ENCODE data around the gene ISYNA1. TPM values are rescaled to one million over a fixed set of nuclear protein-coding genes. Genes with fewer than 3 reads are reported as not detected.
A peak's percentile ranks its signal among the peaks of the same experiment; 100 is the strongest.

ISYNA1 gene
- polyA plus RNA-seq, 2 of the 4 experiments (the other 2 are of a cell fraction): 18.0 to 60.7 TPM

DNA sequence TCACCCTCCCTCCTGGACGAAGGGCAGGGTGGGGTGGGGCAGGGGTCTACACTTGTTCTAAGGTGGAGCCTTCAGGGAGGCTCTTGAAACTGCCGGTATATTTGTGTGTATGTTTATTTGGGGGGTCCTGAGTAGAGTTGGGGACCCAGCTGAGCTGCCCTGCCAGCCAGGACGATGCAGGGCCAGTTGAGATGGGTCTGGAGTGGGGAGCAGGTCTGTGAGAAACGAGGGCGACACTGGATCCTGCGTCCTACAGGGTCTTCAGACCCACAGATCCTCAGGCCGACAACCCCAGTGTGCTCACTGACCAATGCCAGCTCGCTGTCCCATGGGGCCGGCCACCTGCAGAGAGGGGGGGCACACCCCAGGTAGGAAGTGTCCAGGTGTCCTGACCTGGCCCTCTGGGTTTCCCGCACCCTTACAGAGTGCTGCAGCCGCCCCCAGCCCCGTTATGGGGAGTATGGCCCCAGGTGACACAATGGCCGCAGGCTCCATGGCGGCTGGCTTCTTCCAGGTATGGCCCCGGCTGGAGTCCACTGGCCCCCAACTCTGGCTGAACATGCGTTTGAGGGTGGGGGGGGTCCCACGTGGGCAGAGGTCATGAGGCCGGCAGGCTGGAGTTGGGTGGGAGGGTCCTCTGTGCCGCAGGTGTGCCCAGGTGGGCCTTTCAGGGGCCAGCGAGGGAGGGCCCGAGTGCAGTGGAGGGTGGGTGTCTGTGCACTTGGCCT lies 7.4 kb downstream of the ISYNA1 start:
- ATAC-seq (no peak), FAIRE-seq (no peak), DNase-seq (ENCODE audit: low read depth in 1 of 2, low spot score in 1 of 2) (no peak)
- no peaks in the 10 kb centered on the region for H3K9me3 ChIP-seq
- no peak overlapping the region for H3K4me2 ChIP-seq
- H3K4me3 ChIP-seq: no peak overlapping the region
- ChIA-PET POLR2A (no interaction called here), CTCF (interaction anchor here (2.3 kb wide), 1 partner anchor 20 kb away, joined by 7 read pairs; no protein-coding TSS in a partner anchor)
- peak overlapping the region in 1 of 2 experiments; percentile 95; a peak in 3 of 6 replicates for H3K27ac ChIP-seq
- peaks cover 30% of the 10 kb centered on the region for H3K4me1 ChIP-seq
- TF ChIP-seq, protein P1, sequence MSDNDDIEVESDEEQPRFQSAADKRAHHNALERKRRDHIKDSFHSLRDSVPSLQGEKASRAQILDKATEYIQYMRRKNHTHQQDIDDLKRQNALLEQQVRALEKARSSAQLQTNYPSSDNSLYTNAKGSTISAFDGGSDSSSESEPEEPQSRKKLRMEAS (IDR thresholded peaks at IDR 0.05): no peak
- TF ChIP-seq EHMT2 (IDR thresholded peaks at IDR 0.05; ENCODE audit: low read depth) (no peak), BHLHE40 (IDR thresholded peaks at IDR 0.05; ENCODE audit: low read depth, low read length) (no peak), ZC3H11A (IDR thresholded peaks at IDR 0.05) (no peak), HOXB5 (CRISPR knock-in tag; IDR thresholded peaks at IDR 0.05) (no peak), POLR2A (IDR thresholded peaks at IDR 0.05; ENCODE audit: low read length) (no peak), CEBPB (IDR thresholded peaks at IDR 0.05) (no peak), HOXB13 (CRISPR knock-in tag; IDR thresholded peaks at IDR 0.05; ENCODE audit: low read depth) (no peak), FOSB (CRISPR knock-in tag; IDR thresholded peaks at IDR 0.05) (no peak), GATA3 (IDR thresholded peaks at IDR 0.05; ENCODE audit: borderline replicate concordance) (no peak), CBX8 (IDR thresholded peaks at IDR 0.05) (no peak), JUN (IDR thresholded peaks at IDR 0.05) (no peak), HDAC2 (IDR thresholded peaks at IDR 0.05) (no peak), FOSL2 (IDR thresholded peaks at IDR 0.05) (no peak), FOSL2 (CRISPR knock-in tag; IDR thresholded peaks at IDR 0.05) (no peak), MYC (IDR thresholded peaks at IDR 0.05; ENCODE audit: borderline replicate concordance, low read length) (no peak), POLR2AphosphoS2 (conservative IDR thresholded peaks at IDR 0.05; ENCODE audit: low read length) (no peak), EHF (CRISPR knock-in tag; IDR thresholded peaks at IDR 0.05) (no peak), SMC3 (IDR thresholded peaks at IDR 0.05) (no peak), KDM1A (IDR thresholded peaks at IDR 0.05; ENCODE audit: low read depth) (no peak)
- TF ChIP-seq, protein P2, sequence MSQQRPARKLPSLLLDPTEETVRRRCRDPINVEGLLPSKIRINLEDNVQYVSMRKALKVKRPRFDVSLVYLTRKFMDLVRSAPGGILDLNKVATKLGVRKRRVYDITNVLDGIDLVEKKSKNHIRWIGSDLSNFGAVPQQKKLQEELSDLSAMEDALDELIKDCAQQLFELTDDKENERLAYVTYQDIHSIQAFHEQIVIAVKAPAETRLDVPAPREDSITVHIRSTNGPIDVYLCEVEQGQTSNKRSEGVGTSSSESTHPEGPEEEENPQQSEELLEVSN (IDR thresholded peaks at IDR 0.05; ENCODE audit: borderline replicate concordance, low read depth): no peak
- 85% methylated on average over 10 of the region's 21 CpGs for WGBS (ENCODE audit: missing lambda C conversion rate)

DNA sequence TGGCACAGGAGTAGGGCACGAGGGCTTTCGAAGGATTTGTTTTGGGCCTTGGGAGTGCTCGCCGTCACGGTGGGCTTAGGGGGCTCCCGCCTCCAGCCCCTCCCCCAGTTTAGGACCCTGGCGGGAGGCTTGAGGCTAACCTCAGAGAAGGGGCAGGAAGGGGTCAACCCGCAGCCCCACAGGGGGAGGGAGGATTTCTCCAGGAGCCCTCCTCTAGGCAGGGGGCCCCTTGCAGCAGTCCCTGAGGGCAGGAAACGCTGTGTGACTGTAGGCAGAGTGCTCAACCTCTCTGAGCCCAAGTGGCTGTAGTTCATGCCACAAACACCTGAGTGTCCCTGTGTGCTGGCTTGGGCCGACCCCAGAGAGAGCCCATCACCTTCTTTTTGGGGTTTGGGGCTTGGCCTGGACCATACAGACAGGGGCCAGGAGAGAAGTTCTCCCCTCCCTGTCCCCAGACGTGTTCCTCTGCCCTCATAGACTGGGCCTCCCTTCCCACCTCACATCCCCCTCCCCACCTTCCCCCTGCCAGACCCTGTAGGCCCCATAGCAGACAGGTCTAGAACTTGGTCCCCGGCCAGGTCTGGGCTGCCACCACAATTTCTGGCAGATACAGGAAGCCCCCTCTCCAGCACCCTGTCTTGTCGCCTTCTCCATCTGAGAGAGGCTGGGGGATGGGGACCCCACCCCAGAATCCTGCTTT lies 8.1 kb downstream of the ISYNA1 start:
- Histone ChIP-seq H3K4me2 (peak overlapping the region; percentile 92), H3K27ac (peak overlapping the region; percentile 74 to 95), H3K4me1 (peaks cover 36% of the 10 kb centered on the region), H3K9me3 (no peaks in the 10 kb centered on the region), H3K4me3 (peak overlapping the region; percentile 34)
- POLR2A ChIA-PET: no interaction called here
- FAIRE-seq (no peak), DNase-seq (ENCODE audit: low read depth in 1 of 2, low spot score in 1 of 2) (no peak), ATAC-seq (no peak)
- 81% methylated on average over 7 of the region's 13 CpGs for WGBS (ENCODE audit: missing lambda C conversion rate)
- CTCF ChIA-PET: no interaction called here
- TF ChIP-seq ZFP36 (IDR thresholded peaks at IDR 0.05; ENCODE audit: borderline replicate concordance, partially characterized antibody): peak; percentile 74
- TF ChIP-seq GATA3 (IDR thresholded peaks at IDR 0.05; ENCODE audit: borderline replicate concordance): no peak
- no peak for TF ChIP-seq EP300 (IDR thresholded peaks at IDR 0.05)
- no peak for TF ChIP-seq CHD4 (IDR thresholded peaks at IDR 0.05; ENCODE audit: borderline replicate concordance)
